ENCODE results near the gene APBA2.
"Not testable (repeated sequence)": the region's sequence is repeated elsewhere in the genome, so short reads cannot be mapped to it uniquely, and the experiment has no call there.

APBA2 gene

DNA sequence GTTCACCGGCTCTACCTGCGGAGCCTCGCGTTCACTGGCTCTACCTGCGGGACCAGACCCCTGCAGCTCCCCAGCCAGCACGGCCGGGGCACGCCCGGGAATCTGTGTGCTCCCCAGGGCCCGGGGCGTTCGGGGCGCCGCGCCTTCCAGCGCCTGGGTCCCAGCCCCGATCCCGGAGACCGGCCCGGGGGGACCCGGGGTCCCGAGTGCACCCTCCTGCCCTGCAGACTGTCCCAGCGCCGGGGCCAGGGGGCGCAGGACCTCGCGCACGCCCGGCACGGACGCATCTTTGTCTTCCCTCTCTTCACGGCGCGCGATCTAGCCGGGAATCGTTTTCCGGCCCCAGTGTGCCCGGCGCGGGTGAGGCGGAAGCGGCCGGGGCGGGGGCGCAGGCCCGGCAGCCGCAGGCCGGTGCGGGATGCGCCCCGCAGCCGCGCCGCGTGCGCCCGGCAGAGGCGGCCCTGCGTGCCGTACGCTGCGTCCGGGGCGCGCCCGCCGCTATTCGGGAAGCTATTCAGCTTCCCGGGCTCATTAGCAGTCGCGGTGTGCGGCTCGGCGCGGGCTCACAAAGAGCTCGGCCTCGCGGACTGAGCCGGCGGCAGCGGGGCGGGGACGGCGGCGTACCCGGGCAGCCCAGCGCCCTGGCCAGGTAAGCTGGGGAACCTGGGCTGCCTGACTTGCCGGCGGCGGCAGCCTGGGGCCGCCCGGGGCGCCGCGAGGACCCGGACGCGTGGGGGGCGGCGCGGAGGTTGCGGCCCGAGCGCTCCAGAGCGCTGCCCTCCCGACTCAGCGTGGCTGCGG lies at the start of gene APBA2:
APBA2 (plus strand) TSS at position 345 of the 801 bp plus-strand sequence. CDS start 167,911 bp downstream, outside the sequence.
- peaks cover 11% of the 10 kb centered on the region; the same call in 1 of the 2 replicates for H3K27me3 ChIP-seq (ENCODE audit: control insufficient read depth, insufficient read depth, low read length)
- no peaks in the 10 kb centered on the region; the same call in 1 of the 2 replicates for H3K36me3 ChIP-seq (ENCODE audit: control insufficient read depth, insufficient read depth, low read length)
- H3K4me1 ChIP-seq (ENCODE audit: control insufficient read depth, insufficient read depth, low read length) = peaks cover 4% of the 10 kb centered on the region; the same call in 1 of the 2 replicates
- no CpG with 5 or more reads among the region's 109 CpGs for WGBS (ENCODE audit: insufficient coverage, insufficient read length)
- DNase-seq (ENCODE audit: low read depth, low spot score) = no peak
- no peak within 1 kb of the TSS for H3K27ac ChIP-seq (ENCODE audit: low read length)
- no peaks in the 10 kb centered on the region for H3K9me3 ChIP-seq (ENCODE audit: control insufficient read depth, insufficient read depth, low read length)
- peak within 1 kb of the TSS; percentile 58; the same call in 1 of the 2 replicates for H3K4me3 ChIP-seq (ENCODE audit: low read length)

- H3K4me1 ChIP-seq (ENCODE audit: control insufficient read depth, insufficient read depth, low read length); H3K9me3 ChIP-seq (ENCODE audit: control insufficient read depth, insufficient read depth, low read length); H3K36me3 ChIP-seq (ENCODE audit: control insufficient read depth, insufficient read depth, low read length); DNase-seq (ENCODE audit: low read depth, low spot score); H3K27ac ChIP-seq (ENCODE audit: low read length); H3K27me3 ChIP-seq (ENCODE audit: control insufficient read depth, insufficient read depth, low read length); H3K4me3 ChIP-seq (ENCODE audit: low read length): not testable (repeated sequence)
- WGBS (ENCODE audit: insufficient coverage, insufficient read length) = no CpG with 5 or more reads among the region's 9 CpGs
Measured at GRCh38 chr15:28840285-28840684, 45.5 kb upstream of the APBA2 start.

DNA sequence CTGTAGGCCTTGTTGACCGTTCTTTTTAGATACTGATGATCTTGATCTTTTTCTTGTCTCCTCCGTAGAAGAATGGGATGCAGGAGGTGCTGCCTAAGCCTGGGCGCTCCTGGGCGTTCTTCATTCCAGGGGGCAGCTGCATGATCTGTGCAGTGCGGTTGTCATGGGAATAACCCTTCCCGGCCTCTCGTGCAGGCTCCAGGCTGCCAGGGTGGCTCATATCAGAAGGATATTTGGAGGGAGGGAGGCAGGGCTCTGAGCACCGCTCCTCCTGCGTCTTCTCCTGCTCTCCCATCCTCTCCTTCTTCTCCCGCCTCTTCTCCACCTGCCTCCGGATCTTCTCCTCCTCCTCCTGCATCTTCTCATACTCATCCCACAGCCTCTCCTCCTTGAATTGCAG lies 43.6 kb upstream of the APBA2 start:
- no CpG with 5 or more reads among the region's 11 CpGs for WGBS (ENCODE audit: insufficient coverage, insufficient read length)
- not testable (repeated sequence) for H3K27ac ChIP-seq (ENCODE audit: low read length); H3K9me3 ChIP-seq (ENCODE audit: control insufficient read depth, insufficient read depth, low read length); H3K4me1 ChIP-seq (ENCODE audit: control insufficient read depth, insufficient read depth, low read length); H3K36me3 ChIP-seq (ENCODE audit: control insufficient read depth, insufficient read depth, low read length); H3K4me3 ChIP-seq (ENCODE audit: low read length); H3K27me3 ChIP-seq (ENCODE audit: control insufficient read depth, insufficient read depth, low read length); DNase-seq (ENCODE audit: low read depth, low spot score)

- H3K27me3 ChIP-seq (ENCODE audit: control insufficient read depth, insufficient read depth, low read length); H3K27ac ChIP-seq (ENCODE audit: low read length); H3K9me3 ChIP-seq (ENCODE audit: control insufficient read depth, insufficient read depth, low read length); DNase-seq (ENCODE audit: low read depth, low spot score); H3K4me1 ChIP-seq (ENCODE audit: control insufficient read depth, insufficient read depth, low read length); H3K4me3 ChIP-seq (ENCODE audit: low read length); H3K36me3 ChIP-seq (ENCODE audit: control insufficient read depth, insufficient read depth, low read length): not testable (repeated sequence)
- WGBS (ENCODE audit: insufficient coverage, insufficient read length) = no CpG with 5 or more reads among the region's 12 CpGs
Measured at GRCh38 chr15:28843520-28843919, 42.3 kb upstream of the APBA2 start.

GRCh38 chr15:28844147-28844546 lies 41.6 kb upstream of the APBA2 start:
- H3K9me3 ChIP-seq (ENCODE audit: control insufficient read depth, insufficient read depth, low read length); H3K27me3 ChIP-seq (ENCODE audit: control insufficient read depth, insufficient read depth, low read length); H3K36me3 ChIP-seq (ENCODE audit: control insufficient read depth, insufficient read depth, low read length); DNase-seq (ENCODE audit: low read depth, low spot score); H3K27ac ChIP-seq (ENCODE audit: low read length); H3K4me3 ChIP-seq (ENCODE audit: low read length); H3K4me1 ChIP-seq (ENCODE audit: control insufficient read depth, insufficient read depth, low read length): not testable (repeated sequence)
- no CpG with 5 or more reads among the region's 14 CpGs for WGBS (ENCODE audit: insufficient coverage, insufficient read length)

DNA sequence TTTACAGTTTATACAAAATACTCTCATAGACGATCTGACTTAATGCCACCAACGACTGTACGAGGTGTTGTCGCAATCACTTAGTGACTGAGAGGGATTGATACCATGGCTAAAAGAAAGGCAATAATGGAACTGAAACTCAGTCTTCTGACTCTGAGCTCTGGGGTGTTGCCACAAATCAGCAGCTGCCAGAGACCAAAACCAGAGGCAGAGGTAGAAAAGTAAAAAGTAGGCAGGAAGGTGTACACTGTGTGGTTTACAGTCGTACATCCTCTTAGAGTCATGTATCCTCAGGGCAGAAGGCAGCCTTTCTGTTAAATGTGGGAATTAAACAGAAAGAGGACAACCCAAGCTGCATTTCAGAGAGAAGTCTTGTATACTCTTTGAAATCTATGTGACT lies 38.5 kb upstream of the APBA2 start:
- H3K4me3 ChIP-seq (ENCODE audit: low read length); H3K36me3 ChIP-seq (ENCODE audit: control insufficient read depth, insufficient read depth, low read length); H3K27ac ChIP-seq (ENCODE audit: low read length); H3K4me1 ChIP-seq (ENCODE audit: control insufficient read depth, insufficient read depth, low read length); DNase-seq (ENCODE audit: low read depth, low spot score); H3K27me3 ChIP-seq (ENCODE audit: control insufficient read depth, insufficient read depth, low read length); H3K9me3 ChIP-seq (ENCODE audit: control insufficient read depth, insufficient read depth, low read length): not testable (repeated sequence)
- no CpG with 5 or more reads among the region's 5 CpGs for WGBS (ENCODE audit: insufficient coverage, insufficient read length)

DNA sequence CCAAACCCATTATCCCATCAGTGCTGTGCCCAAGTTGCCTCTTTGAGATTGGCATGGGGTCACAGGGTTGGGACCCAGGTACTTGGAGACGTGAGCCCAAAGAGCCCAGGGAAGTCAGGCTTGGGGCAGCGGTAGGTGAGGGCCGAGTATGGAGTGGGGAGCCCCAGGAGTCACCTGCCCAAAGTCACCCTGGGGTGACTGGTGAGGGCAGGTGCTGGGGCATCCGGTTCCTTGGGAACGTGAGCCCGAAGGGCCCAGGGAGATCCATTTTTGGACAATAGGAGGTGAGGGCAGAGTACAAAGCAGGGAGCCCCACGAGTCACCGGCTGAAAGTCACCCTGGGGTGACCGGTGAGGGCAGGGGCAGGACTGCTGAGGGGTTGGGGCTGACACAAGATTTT lies 37.8 kb upstream of the APBA2 start:
- not testable (repeated sequence) for H3K27ac ChIP-seq (ENCODE audit: low read length); H3K4me1 ChIP-seq (ENCODE audit: control insufficient read depth, insufficient read depth, low read length); H3K9me3 ChIP-seq (ENCODE audit: control insufficient read depth, insufficient read depth, low read length); H3K27me3 ChIP-seq (ENCODE audit: control insufficient read depth, insufficient read depth, low read length); H3K4me3 ChIP-seq (ENCODE audit: low read length); H3K36me3 ChIP-seq (ENCODE audit: control insufficient read depth, insufficient read depth, low read length); DNase-seq (ENCODE audit: low read depth, low spot score)
- no CpG with 5 or more reads among the region's 9 CpGs for WGBS (ENCODE audit: insufficient coverage, insufficient read length)

DNA sequence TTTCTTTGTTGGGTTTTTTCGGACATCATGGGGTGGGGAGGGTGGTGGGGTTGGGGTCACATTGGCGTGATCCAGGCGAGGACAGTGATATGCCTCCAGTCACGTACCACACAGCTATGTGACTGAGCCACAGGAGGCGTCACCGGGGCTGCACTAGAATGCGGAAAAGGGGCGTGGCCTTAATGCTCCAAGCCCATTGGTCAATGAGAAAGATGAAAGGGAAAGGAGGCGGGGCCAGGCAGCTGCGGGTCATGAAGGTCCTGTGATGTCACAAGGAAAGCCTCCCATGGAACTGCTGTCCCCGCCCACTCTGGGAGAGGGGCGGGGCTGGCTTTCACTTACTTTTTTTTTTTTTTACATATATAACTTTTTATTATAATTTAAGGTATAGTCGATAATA lies 37.3 kb upstream of the APBA2 start, which contains the start of gene GOLGA6L7:
GOLGA6L7 (minus strand) TSS at position 124 of the 400 bp plus-strand sequence; CDS start at position 29, 95 bp downstream.
- not testable (repeated sequence) for DNase-seq (ENCODE audit: low read depth, low spot score); H3K27me3 ChIP-seq (ENCODE audit: control insufficient read depth, insufficient read depth, low read length); H3K36me3 ChIP-seq (ENCODE audit: control insufficient read depth, insufficient read depth, low read length); H3K4me3 ChIP-seq (ENCODE audit: low read length); H3K9me3 ChIP-seq (ENCODE audit: control insufficient read depth, insufficient read depth, low read length); H3K27ac ChIP-seq (ENCODE audit: low read length); H3K4me1 ChIP-seq (ENCODE audit: control insufficient read depth, insufficient read depth, low read length)
- 100% methylated on average over 1 of the region's 13 CpGs for WGBS (ENCODE audit: insufficient coverage, insufficient read length)

GRCh38 chr15:28849271-28849670 lies 36.5 kb upstream of the APBA2 start:
- H3K27ac ChIP-seq (ENCODE audit: low read length); DNase-seq (ENCODE audit: low read depth, low spot score); H3K4me1 ChIP-seq (ENCODE audit: control insufficient read depth, insufficient read depth, low read length); H3K9me3 ChIP-seq (ENCODE audit: control insufficient read depth, insufficient read depth, low read length); H3K4me3 ChIP-seq (ENCODE audit: low read length); H3K36me3 ChIP-seq (ENCODE audit: control insufficient read depth, insufficient read depth, low read length); H3K27me3 ChIP-seq (ENCODE audit: control insufficient read depth, insufficient read depth, low read length): not testable (repeated sequence)
- no CpG with 5 or more reads among the region's 17 CpGs for WGBS (ENCODE audit: insufficient coverage, insufficient read length)

GRCh38 chr15:28849766-28850165 lies 36.0 kb upstream of the APBA2 start:
- WGBS (ENCODE audit: insufficient coverage, insufficient read length) = no CpG with 5 or more reads among the region's 31 CpGs
- not testable (repeated sequence) for H3K4me1 ChIP-seq (ENCODE audit: control insufficient read depth, insufficient read depth, low read length); H3K36me3 ChIP-seq (ENCODE audit: control insufficient read depth, insufficient read depth, low read length); H3K27me3 ChIP-seq (ENCODE audit: control insufficient read depth, insufficient read depth, low read length); DNase-seq (ENCODE audit: low read depth, low spot score); H3K4me3 ChIP-seq (ENCODE audit: low read length); H3K27ac ChIP-seq (ENCODE audit: low read length); H3K9me3 ChIP-seq (ENCODE audit: control insufficient read depth, insufficient read depth, low read length)

DNA sequence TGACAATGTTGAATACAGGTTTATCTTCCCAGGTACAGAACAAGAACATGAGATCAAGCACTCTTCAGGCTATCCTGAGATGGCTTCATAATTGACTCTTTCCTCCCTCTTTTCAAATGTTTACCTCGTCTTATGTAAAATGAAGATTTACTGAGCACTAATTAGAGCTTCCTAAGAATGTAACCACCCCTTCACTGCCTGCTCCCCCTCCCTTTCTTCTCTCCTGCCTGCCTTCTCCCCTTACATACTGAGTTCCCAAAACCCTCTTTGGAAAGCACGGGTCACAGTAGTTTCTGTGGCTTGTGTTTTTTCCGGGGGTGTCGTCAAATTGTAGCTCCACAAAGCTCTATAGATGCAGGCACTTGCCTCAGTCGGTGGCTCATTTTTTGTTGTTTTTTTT lies 32.1 kb upstream of the APBA2 start:
- not testable (repeated sequence) for DNase-seq (ENCODE audit: low read depth, low spot score); H3K4me3 ChIP-seq (ENCODE audit: low read length); H3K36me3 ChIP-seq (ENCODE audit: control insufficient read depth, insufficient read depth, low read length); H3K9me3 ChIP-seq (ENCODE audit: control insufficient read depth, insufficient read depth, low read length); H3K27me3 ChIP-seq (ENCODE audit: control insufficient read depth, insufficient read depth, low read length); H3K4me1 ChIP-seq (ENCODE audit: control insufficient read depth, insufficient read depth, low read length); H3K27ac ChIP-seq (ENCODE audit: low read length)
- no CpG with 5 or more reads among the region's 5 CpGs for WGBS (ENCODE audit: insufficient coverage, insufficient read length)

Measured in iPS DF 6.9 (cell line).